GM21717 (cell line): ENCODE data around the gene COX4I1.
"Not testable (repeated sequence)": the region's sequence is repeated elsewhere in the genome, so short reads cannot be mapped to it uniquely, and the experiment has no call there.

ENCODE experiments used
- ATAC-seq: cut with Tn5 transposase; IDR thresholded peaks from one replicate; pipeline ENCODE4 v1.9.1; 2021; ENCODE audit warnings: mild to moderate bottlenecking, moderate library complexity; ENCODE audit not compliant: unreplicated experiment

Gene COX4I1

GRCh38 chr16:85821390-85822135 lies 22.1 kb downstream of the COX4I1 start:
- ATAC-seq = no peak

- ATAC-seq = no peak
Measured at GRCh38 chr16:85822145-85822544, 22.6 kb downstream of the COX4I1 start.

GRCh38 chr16:85823328-85823920 lies 23.9 kb downstream of the COX4I1 start:
- no peak for ATAC-seq

GRCh38 chr16:85824161-85825135 lies 25.0 kb downstream of the COX4I1 start:
- ATAC-seq = no peak

GRCh38 chr16:85825326-85825725 lies 25.8 kb downstream of the COX4I1 start:
- no peak for ATAC-seq

- ATAC-seq = no peak
Measured at GRCh38 chr16:85826686-85827247, 27.3 kb downstream of the COX4I1 start.

- ATAC-seq = no peak
Measured at GRCh38 chr16:85828166-85828565, 28.7 kb downstream of the COX4I1 start.

- no peak for ATAC-seq
Measured at GRCh38 chr16:85829171-85829719, 29.8 kb downstream of the COX4I1 start.

- ATAC-seq = no peak
Measured at GRCh38 chr16:85829751-85830445, 30.4 kb downstream of the COX4I1 start.

- ATAC-seq = no peak
Measured at GRCh38 chr16:85830821-85831220, 31.3 kb downstream of the COX4I1 start.

- no peak for ATAC-seq
Measured at GRCh38 chr16:85832570-85833218, 33.2 kb downstream of the COX4I1 start.

GRCh38 chr16:85833219-85833920 lies 33.9 kb downstream of the COX4I1 start:
- no peak for ATAC-seq

- no peak for ATAC-seq
Measured at GRCh38 chr16:85834741-85835140, 35.2 kb downstream of the COX4I1 start.

GRCh38 chr16:85835227-85835751 lies 35.8 kb downstream of the COX4I1 start:
- ATAC-seq = no peak

- no peak for ATAC-seq
Measured at GRCh38 chr16:85835956-85836705, 36.6 kb downstream of the COX4I1 start.

GRCh38 chr16:85836706-85837582 lies 37.4 kb downstream of the COX4I1 start:
- no peak for ATAC-seq

GRCh38 chr16:85837654-85838053 lies 38.2 kb downstream of the COX4I1 start:
- ATAC-seq = not testable (repeated sequence)
